ENCODE results near the gene TNS1.

Gene TNS1

DNA sequence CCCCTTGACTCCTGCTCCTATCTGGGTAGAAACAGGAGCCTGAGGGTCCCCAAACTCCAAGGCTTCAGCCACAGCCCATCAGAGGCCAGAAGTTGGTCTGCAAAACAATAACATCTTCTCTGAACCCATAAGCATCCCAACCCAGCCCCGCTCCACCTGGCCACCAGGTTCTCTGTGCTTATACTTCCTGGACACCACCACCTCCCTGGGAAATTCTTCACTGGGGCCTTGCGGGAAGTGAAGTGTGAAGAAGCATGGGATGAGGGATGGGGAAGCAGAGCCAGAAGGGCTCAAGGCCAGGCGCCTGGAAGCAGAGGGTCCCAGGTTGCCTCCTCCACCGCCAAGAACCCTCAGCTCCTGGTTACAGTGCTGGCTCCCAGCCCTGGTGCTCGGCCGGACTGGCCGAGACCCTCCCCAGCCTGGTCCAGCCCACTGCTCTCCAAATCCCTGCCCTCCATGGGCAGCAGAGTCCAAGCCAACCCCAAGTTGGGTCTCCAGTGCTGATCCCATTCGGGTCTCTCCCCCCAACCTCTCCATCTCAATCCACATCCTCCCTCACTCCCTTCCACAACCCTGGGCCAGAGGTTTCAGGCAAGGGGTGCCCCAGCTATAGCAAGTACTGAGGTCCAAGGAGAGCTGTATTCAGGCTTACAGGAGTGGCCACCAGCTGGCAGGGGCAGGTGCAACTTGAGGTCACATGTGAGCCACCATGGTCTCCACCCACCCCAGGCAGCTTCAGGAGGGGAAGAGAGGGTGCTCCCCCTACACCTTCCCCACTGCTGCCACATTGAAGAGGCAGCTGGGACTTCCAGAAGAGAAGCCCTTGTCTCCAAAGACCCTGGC, 60.7 kb downstream of the TNS1 start:
- TF ChIP-seq, protein P1, sequence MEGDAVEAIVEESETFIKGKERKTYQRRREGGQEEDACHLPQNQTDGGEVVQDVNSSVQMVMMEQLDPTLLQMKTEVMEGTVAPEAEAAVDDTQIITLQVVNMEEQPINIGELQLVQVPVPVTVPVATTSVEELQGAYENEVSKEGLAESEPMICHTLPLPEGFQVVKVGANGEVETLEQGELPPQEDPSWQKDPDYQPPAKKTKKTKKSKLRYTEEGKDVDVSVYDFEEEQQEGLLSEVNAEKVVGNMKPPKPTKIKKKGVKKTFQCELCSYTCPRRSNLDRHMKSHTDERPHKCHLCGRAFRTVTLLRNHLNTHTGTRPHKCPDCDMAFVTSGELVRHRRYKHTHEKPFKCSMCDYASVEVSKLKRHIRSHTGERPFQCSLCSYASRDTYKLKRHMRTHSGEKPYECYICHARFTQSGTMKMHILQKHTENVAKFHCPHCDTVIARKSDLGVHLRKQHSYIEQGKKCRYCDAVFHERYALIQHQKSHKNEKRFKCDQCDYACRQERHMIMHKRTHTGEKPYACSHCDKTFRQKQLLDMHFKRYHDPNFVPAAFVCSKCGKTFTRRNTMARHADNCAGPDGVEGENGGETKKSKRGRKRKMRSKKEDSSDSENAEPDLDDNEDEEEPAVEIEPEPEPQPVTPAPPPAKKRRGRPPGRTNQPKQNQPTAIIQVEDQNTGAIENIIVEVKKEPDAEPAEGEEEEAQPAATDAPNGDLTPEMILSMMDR (conservative IDR thresholded peaks at IDR 0.05; ENCODE audit: low read length): no peak
- no peak for TF ChIP-seq EZH2phosphoT487 (IDR thresholded peaks at IDR 0.05; ENCODE audit: borderline replicate concordance)
- peak overlapping the region; percentile 45 for H3K9ac ChIP-seq (ENCODE audit: low read depth, low read length, poor library complexity, severe bottlenecking)
- H3K79me2 ChIP-seq (ENCODE audit: insufficient read depth, low read length): no peaks in the 10 kb centered on the region
- no peaks in the 10 kb centered on the region for H3K27me3 ChIP-seq (ENCODE audit: insufficient read depth, low read length, poor library complexity, severe bottlenecking)
- no peaks in the 10 kb centered on the region for H3K36me3 ChIP-seq (ENCODE audit: insufficient read depth, low read length)
- H3K4me3 ChIP-seq (ENCODE audit: low read length, poor library complexity, severe bottlenecking): peak overlapping the region; percentile 48
- H3K9me3 ChIP-seq (ENCODE audit: insufficient read depth, low read depth, low read length): no peaks in the 10 kb centered on the region
- H3K4me1 ChIP-seq (ENCODE audit: insufficient read depth, low read length, poor library complexity, severe bottlenecking): peaks cover 36% of the 10 kb centered on the region
- H3K4me2 ChIP-seq (ENCODE audit: low read depth, low read length, poor library complexity, severe bottlenecking): peak overlapping the region; percentile 71
- no peaks in the 10 kb centered on the region for H3K9me2 ChIP-seq (replicated peaks; ENCODE audit: low read depth, low read length)
- H3F3A ChIP-seq (ENCODE audit: low read depth): no peaks in the 10 kb centered on the region
- no peaks in the 10 kb centered on the region for H4K20me1 ChIP-seq (ENCODE audit: insufficient read depth, low read length, poor library complexity, severe bottlenecking)
- no peak overlapping the region for H2AFZ ChIP-seq (ENCODE audit: low read length)

DNA sequence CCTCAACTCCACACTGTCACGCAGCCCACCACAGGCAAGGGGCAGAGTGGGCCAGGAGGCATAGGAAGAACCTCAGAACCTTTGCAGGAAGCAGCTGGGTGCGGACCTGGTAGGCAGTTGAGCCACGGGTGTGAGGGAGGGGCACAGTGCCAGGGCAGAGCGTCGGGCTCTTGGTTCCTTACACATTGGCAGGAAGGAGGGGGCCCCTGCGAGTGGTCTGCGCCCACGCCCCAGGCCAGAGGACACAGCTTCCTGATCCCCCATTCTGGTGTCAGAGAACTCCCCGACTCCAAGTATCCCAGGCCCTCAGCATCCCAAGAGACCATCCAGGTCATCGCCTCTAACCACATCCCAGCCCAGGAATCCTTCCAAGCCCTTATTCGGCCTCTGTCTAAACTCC, 61.5 kb downstream of the TNS1 start:
- Histone ChIP-seq H4K20me1 (ENCODE audit: insufficient read depth, low read length, poor library complexity, severe bottlenecking) (no peaks in the 10 kb centered on the region), H3K4me1 (ENCODE audit: insufficient read depth, low read length, poor library complexity, severe bottlenecking) (peaks cover 36% of the 10 kb centered on the region), H3K4me3 (ENCODE audit: low read length, poor library complexity, severe bottlenecking) (peak overlapping the region; percentile 48), H3K9ac (ENCODE audit: low read depth, low read length, poor library complexity, severe bottlenecking) (peak overlapping the region; percentile 45), H3K27me3 (ENCODE audit: insufficient read depth, low read length, poor library complexity, severe bottlenecking) (no peaks in the 10 kb centered on the region), H3K9me2 (replicated peaks; ENCODE audit: low read depth, low read length) (no peaks in the 10 kb centered on the region), H3K79me2 (ENCODE audit: insufficient read depth, low read length) (no peaks in the 10 kb centered on the region), H3F3A (ENCODE audit: low read depth) (no peaks in the 10 kb centered on the region), H2AFZ (ENCODE audit: low read length) (no peak overlapping the region), H3K36me3 (ENCODE audit: insufficient read depth, low read length) (no peaks in the 10 kb centered on the region), H3K9me3 (ENCODE audit: insufficient read depth, low read depth, low read length) (no peaks in the 10 kb centered on the region), H3K4me2 (ENCODE audit: low read depth, low read length, poor library complexity, severe bottlenecking) (peak overlapping the region; percentile 71)
- no peak for TF ChIP-seq EZH2phosphoT487 (IDR thresholded peaks at IDR 0.05; ENCODE audit: borderline replicate concordance)

DNA sequence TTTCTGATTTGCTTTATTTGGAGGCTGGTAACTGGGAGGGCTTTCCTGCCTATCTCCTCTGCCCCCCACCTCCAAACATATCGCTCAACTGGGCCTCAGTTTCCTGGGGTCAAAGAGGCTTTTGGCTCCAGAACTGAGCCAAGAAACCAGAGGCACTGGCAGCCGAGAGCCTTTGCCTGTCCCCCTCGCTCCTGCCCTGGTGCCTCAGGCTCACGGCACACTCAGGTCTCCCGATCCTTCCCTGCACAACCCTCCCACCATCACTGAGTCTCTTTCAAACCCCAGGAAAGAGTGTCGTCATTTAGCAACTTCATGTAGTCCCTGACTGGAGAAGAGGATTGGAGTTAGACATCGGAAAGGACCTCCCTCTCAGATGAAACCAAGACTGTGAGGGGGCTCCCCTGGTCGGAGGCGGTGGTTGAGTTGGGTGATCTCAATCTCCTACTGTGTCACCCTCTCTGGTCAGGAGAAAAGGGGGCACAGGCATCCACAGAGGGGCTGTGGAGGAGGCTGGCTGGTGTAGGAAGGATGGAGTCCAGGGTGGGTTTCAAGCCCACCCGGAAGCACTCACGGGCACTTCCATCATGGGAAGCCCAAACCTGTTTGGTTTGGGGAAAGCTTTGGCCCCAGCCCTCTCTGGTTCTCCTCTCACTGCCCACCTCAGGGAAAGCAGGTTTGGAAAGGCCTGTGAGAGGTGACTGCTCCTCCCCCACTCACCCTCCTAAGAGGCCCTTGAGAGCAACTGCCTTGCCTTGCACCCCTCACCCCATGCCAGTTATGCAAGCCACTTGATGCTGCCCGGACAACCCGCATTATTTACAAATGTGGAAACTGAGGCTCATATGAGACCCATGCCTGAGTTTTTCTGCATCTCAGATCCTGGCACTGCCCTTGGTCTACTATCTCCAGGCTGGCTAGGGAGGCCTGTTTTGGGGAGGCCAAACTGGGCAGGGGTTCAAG, 62.3 kb downstream of the TNS1 start:
- Histone ChIP-seq H4K20me1 (ENCODE audit: insufficient read depth, low read length, poor library complexity, severe bottlenecking) (no peaks in the 10 kb centered on the region), H3K9ac (ENCODE audit: low read depth, low read length, poor library complexity, severe bottlenecking) (peak overlapping the region; percentile 34), H3K4me3 (ENCODE audit: low read length, poor library complexity, severe bottlenecking) (peak overlapping the region; percentile 40), H2AFZ (ENCODE audit: low read length) (no peak overlapping the region), H3K9me2 (replicated peaks; ENCODE audit: low read depth, low read length) (no peaks in the 10 kb centered on the region), H3K79me2 (ENCODE audit: insufficient read depth, low read length) (no peaks in the 10 kb centered on the region), H3F3A (ENCODE audit: low read depth) (no peaks in the 10 kb centered on the region), H3K4me1 (ENCODE audit: insufficient read depth, low read length, poor library complexity, severe bottlenecking) (peaks cover 36% of the 10 kb centered on the region), H3K9me3 (ENCODE audit: insufficient read depth, low read depth, low read length) (no peaks in the 10 kb centered on the region), H3K4me2 (ENCODE audit: low read depth, low read length, poor library complexity, severe bottlenecking) (peak overlapping the region; percentile 71), H3K27me3 (ENCODE audit: insufficient read depth, low read length, poor library complexity, severe bottlenecking) (no peaks in the 10 kb centered on the region), H3K36me3 (ENCODE audit: insufficient read depth, low read length) (no peaks in the 10 kb centered on the region)
- no peak for TF ChIP-seq EZH2phosphoT487 (IDR thresholded peaks at IDR 0.05; ENCODE audit: borderline replicate concordance)
- TF ChIP-seq, protein P1 (conservative IDR thresholded peaks at IDR 0.05; ENCODE audit: low read length): no peak

Measured in Loucy (cell line).